ENCODE data around the gene GNPDA2.

GNPDA2 gene

DNA sequence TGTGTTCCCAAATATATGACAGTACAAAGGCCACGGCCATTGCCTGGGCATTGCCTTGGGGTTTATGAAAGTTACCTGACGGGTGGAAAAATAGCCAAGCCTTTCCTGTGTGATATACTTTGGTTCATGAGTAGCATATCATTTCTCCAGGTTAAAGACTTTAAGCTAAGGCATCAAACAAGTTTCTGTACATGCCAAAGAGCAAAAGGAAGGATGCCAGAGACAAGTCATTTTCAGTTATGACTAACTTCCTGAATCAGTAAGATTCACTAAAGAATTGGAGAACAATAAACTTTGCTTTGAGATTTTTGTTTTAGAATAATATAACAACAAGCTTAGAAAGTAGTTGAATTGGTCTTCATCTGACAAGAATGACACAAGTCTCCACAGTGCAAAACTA is 57.8 kb downstream of the GNPDA2 start:
- TF ChIP-seq, protein P1, sequence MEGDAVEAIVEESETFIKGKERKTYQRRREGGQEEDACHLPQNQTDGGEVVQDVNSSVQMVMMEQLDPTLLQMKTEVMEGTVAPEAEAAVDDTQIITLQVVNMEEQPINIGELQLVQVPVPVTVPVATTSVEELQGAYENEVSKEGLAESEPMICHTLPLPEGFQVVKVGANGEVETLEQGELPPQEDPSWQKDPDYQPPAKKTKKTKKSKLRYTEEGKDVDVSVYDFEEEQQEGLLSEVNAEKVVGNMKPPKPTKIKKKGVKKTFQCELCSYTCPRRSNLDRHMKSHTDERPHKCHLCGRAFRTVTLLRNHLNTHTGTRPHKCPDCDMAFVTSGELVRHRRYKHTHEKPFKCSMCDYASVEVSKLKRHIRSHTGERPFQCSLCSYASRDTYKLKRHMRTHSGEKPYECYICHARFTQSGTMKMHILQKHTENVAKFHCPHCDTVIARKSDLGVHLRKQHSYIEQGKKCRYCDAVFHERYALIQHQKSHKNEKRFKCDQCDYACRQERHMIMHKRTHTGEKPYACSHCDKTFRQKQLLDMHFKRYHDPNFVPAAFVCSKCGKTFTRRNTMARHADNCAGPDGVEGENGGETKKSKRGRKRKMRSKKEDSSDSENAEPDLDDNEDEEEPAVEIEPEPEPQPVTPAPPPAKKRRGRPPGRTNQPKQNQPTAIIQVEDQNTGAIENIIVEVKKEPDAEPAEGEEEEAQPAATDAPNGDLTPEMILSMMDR (IDR thresholded peaks at IDR 0.05; ENCODE audit: extremely low read depth, missing control alignments): no peak
- DNase-seq (ENCODE audit: low spot score): no peak

DNA sequence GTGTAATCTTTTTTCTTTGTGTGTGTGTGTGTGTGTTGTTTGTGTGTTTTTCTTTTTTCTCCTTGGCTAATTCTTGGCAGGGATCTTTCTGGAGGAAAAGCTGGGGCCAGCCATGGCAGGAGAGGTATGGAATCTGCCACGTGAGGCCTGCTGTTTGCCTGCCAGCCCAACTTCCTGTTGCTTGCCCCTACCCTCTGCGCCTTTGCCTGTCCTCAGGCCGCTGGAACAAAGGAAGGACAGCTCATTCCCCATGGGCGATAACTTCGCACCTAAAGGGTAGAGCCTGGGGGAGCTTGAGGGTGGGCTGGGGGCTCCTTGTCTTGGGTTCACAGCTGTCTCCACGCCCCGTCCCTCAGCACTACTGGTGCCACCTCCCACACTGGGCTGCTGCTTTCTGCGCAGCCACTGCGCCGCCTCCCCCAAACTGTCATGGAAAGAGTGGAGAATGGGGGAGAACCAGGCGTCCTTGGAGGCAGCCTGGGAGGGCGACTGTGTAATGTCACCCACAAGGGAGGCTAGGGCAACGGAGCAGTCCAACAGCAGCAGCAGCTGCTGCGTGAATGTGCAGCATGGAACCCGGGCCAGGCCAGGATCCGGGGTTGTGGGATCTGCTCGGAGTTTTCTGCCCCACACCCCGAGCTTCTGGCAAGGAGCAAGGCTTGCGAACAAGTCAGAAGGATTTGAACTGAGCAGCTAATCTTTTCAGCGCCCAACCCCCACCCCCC is 62.7 kb downstream of the GNPDA2 start:
- TF ChIP-seq, protein P1 (IDR thresholded peaks at IDR 0.05; ENCODE audit: extremely low read depth, missing control alignments): no peak

DNA sequence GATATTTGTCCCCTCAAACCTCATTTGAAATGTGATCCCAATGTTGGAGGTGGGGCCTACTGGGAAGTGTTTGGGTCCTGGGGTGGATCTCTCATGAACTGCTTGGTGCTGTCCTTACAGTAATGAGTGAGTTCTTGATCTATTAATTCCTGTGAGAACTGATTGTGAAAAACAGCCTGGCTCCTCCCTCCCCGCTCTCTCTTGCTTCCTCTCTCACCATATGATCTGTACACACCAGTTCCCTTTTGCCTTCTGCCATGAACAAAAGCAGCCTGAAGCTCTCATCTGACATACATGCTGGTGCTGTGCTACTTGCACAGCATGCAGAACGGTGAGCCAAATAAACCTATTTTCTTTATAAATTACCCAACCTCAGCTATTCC is 63.7 kb downstream of the GNPDA2 start:
- no peak for DNase-seq (ENCODE audit: low spot score)
- TF ChIP-seq, protein P1 (IDR thresholded peaks at IDR 0.05; ENCODE audit: extremely low read depth, missing control alignments): no peak

More for the DNA sequence above, 62.7 kb downstream of the GNPDA2 start:
- DNase-seq (ENCODE audit: low spot score): no peak

DNA sequence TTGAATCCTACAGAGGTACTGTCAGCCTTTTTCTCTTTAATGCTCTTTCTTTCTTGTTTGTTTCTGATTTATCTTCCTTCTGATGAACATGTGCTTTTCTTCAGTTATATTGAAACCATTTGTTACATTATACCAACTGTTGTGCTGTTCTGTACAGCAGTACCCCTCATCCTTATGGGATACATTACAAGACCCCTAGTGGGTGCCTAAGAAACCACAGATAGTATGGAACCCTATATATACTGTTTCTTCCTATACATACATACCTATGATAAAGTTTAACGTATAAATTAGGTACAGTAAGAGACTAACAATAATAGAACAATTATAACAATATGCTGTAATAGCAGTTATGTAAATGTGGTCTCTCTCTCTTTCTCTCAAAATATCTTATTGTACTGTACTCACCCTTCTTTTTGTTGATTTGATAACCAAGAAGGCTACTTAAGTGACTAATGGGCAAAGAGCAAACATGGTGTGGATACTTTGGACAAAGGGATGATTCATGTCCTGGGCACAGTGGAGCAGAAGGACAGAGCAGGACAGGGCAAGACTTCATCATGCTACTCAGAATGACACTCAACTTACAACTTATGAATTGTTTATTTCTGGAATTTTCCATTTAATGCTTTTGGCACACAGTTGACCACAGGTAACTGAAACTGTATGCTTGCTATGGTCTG is 64.3 kb downstream of the GNPDA2 start:
- TF ChIP-seq, protein P1 (IDR thresholded peaks at IDR 0.05; ENCODE audit: extremely low read depth, missing control alignments): no peak
- no peak for DNase-seq (ENCODE audit: low spot score)

DNA sequence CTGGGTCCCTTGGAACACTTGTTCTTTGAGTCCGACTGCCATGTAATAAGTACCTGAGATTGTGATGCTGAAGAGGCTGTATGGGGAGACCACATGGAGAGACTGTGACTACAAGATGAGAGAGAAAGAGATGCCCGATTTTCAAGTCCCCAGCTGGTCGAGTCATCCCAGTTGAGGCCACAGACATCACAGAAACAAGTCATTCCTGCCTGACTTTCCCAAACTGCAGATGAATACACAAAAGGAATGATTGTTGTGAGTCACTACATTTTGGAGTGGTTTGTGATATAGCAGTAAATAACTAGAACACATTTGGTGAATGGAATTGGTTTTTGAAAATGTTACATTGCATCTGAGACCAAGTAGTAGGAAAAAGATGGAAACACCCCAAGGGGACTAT is 66.0 kb downstream of the GNPDA2 start:
- TF ChIP-seq, protein P1 (IDR thresholded peaks at IDR 0.05; ENCODE audit: extremely low read depth, missing control alignments): no peak
- no peak for DNase-seq (ENCODE audit: low spot score)

DNA sequence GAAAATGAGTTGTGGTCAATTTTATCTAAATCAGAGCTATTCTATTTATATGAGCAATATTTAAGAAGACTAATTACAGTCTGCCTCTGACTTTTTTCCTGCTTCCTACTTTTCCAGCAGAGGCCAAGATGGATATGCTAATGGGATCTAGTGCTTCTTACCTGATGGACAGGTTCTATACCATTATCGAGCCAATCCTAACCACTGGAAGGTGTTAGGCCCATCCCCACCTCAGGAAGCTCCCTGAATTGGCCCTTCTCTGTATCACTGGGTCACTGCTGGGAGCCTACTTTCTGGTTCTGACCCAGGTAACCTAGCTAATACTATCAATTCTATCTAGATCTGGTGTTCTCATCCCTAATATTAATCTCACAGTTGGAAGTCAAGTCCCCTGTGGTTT is 74.4 kb downstream of the GNPDA2 start:
- no peak for DNase-seq (ENCODE audit: low spot score)
- TF ChIP-seq, protein P1 (IDR thresholded peaks at IDR 0.05; ENCODE audit: extremely low read depth, missing control alignments): no peak

All from GM20000 (cell line).